Middle frontal gyrus (tissue), 1 donor: ENCODE results near the gene PCYOX1L.

ENCODE experiments used
- DNase-seq: peaks from one replicate; pipeline ENCODE4 v3.0.0-alpha.2; 2015; ENCODE audit warnings: low spot score; ENCODE audit errors: extremely low spot score

The PCYOX1L gene

GRCh38 chr5:149357370-149358293, at the start of gene PCYOX1L:
PCYOX1L (plus strand) TSS chr5:149358046; CDS start chr5:149358069, 23 bp downstream.
- peak; percentile 95 for DNase-seq

GRCh38 chr5:149309354-149309753, 48.5 kb upstream of the PCYOX1L start:
- no peak for DNase-seq

GRCh38 chr5:149310488-149310887, 47.4 kb upstream of the PCYOX1L start:
- no peak for DNase-seq

GRCh38 chr5:149310947-149311658, 46.7 kb upstream of the PCYOX1L start:
- DNase-seq, result no peak

- no peak for DNase-seq
Observed at GRCh38 chr5:149313151-149313841, 44.5 kb upstream of the PCYOX1L start.

GRCh38 chr5:149314571-149315111, 43.2 kb upstream of the PCYOX1L start:
- DNase-seq, result no peak

- no peak for DNase-seq
Observed at GRCh38 chr5:149315753-149316152, 42.1 kb upstream of the PCYOX1L start.

GRCh38 chr5:149317281-149318048, 40.4 kb upstream of the PCYOX1L start:
- DNase-seq, result no peak

- DNase-seq, result no peak
Observed at GRCh38 chr5:149319174-149319573, 38.7 kb upstream of the PCYOX1L start.

- no peak for DNase-seq
Observed at GRCh38 chr5:149320791-149321330, 37.0 kb upstream of the PCYOX1L start.

GRCh38 chr5:149322518-149322917, 35.3 kb upstream of the PCYOX1L start:
- DNase-seq, result no peak

- no peak for DNase-seq
Observed at GRCh38 chr5:149323210-149323609, 34.6 kb upstream of the PCYOX1L start.

GRCh38 chr5:149323621-149324205, 34.1 kb upstream of the PCYOX1L start:
- no peak for DNase-seq

- no peak for DNase-seq
Observed at GRCh38 chr5:149324641-149325040, 33.2 kb upstream of the PCYOX1L start.

- no peak for DNase-seq
Observed at GRCh38 chr5:149325166-149325735, 32.6 kb upstream of the PCYOX1L start.

- no peak for DNase-seq
Observed at GRCh38 chr5:149325894-149326293, 32.0 kb upstream of the PCYOX1L start.

- DNase-seq, result no peak
Observed at GRCh38 chr5:149326611-149327010, 31.2 kb upstream of the PCYOX1L start.

- DNase-seq, result no peak
Observed at GRCh38 chr5:149328177-149328576, 29.7 kb upstream of the PCYOX1L start.

GRCh38 chr5:149333711-149334443, 24.0 kb upstream of the PCYOX1L start:
- no peak for DNase-seq
